ENCODE data around the gene SALL1.

Gene SALL1

GRCh38 chr16:51107742-51108141, 43.3 kb downstream of the SALL1 start:
- DNase-seq, result no peak

- no peak for DNase-seq
Measured at GRCh38 chr16:51106535-51106934, 44.5 kb downstream of the SALL1 start.

- DNase-seq, result no peak
Measured at GRCh38 chr16:51103590-51103989, 47.5 kb downstream of the SALL1 start.

- no peak for DNase-seq
Measured at GRCh38 chr16:51097729-51098128, 53.3 kb downstream of the SALL1 start.

GRCh38 chr16:51095890-51096626, 55.0 kb downstream of the SALL1 start:
- DNase-seq, result no peak

- no peak for DNase-seq
Measured at GRCh38 chr16:51095084-51095881, 55.8 kb downstream of the SALL1 start.

GRCh38 chr16:51093726-51094280, 57.3 kb downstream of the SALL1 start:
- no peak for DNase-seq
